Liver (tissue), 9 donors: Measurements from ENCODE around the gene TIRAP. TPM values are rescaled to one million over a fixed set of nuclear protein-coding genes. Genes with fewer than 3 reads are reported as not detected.

Source experiments
- DNase-seq: peaks from one replicate; pipeline ENCODE4 v3.0.0-alpha.2; 2017; ENCODE audit warnings: low spot score
- H3K27ac ChIP-seq, 2 donors: one replicate each; pipeline ENCODE4 v1.7.0; 2013; ENCODE audit warnings: inconsistent platforms in 2 of 2, low read length in 2 of 2, control low read depth in 1 of 2, low read depth in 1 of 2, mild to moderate bottlenecking in 1 of 2
- H3K27me3 ChIP-seq, 4 donors: one replicate each; pipeline versions ENCODE4 v1.6.1 to v1.7.0; 2013; ENCODE audit warnings: low read length in 3 of 4, inconsistent platforms in 1 of 4, mild to moderate bottlenecking in 1 of 4, moderate library complexity in 1 of 4; ENCODE audit not compliant: control insufficient read depth in 4 of 4, insufficient read depth in 4 of 4
- H3K36me3 ChIP-seq, 4 donors: one replicate each; pipeline versions ENCODE4 v1.6.1 to v1.7.0; 2013; ENCODE audit warnings: low read length in 3 of 4, mild to moderate bottlenecking in 3 of 4, low read depth in 1 of 4, moderate library complexity in 1 of 4; ENCODE audit not compliant: control insufficient read depth in 4 of 4, insufficient read depth in 3 of 4
- H3K4me1 ChIP-seq, 4 donors: one replicate each; pipeline versions ENCODE4 v1.6.1 to v1.7.0; 2013; ENCODE audit warnings: low read length in 3 of 4, mild to moderate bottlenecking in 3 of 4, moderate library complexity in 1 of 4; ENCODE audit not compliant: control insufficient read depth in 4 of 4, insufficient read depth in 4 of 4
- H3K4me3 ChIP-seq, 3 donors: one replicate each; pipeline versions ENCODE4 v1.6.1 to v1.7.0; 2013; ENCODE audit warnings: low read length in 3 of 3, control low read depth in 1 of 3, low read depth in 1 of 3, mild to moderate bottlenecking in 1 of 3
- H3K9ac ChIP-seq, 2 donors: one replicate each; pipeline ENCODE4 v1.7.0; 2013; ENCODE audit warnings: low read length in 2 of 2, mild to moderate bottlenecking in 2 of 2, moderate library complexity in 2 of 2, control low read depth in 1 of 2, low read depth in 1 of 2
- H3K9me3 ChIP-seq, 4 donors: one replicate each; pipeline versions ENCODE4 v1.6.1 to v1.7.0; 2013; ENCODE audit warnings: low read length in 3 of 4; ENCODE audit not compliant: control insufficient read depth in 4 of 4
- FOXA1 ChIP-seq: IDR thresholded peaks from 2 replicates; pipeline ENCODE4 v1.6.1; 2016; ENCODE audit warnings: antibody characterized with exemption
- FOXA2 ChIP-seq: IDR thresholded peaks from 2 replicates; pipeline ENCODE4 v1.6.1; 2016; ENCODE audit warnings: antibody characterized with exemption
- HNF4G ChIP-seq: IDR thresholded peaks from 2 replicates; pipeline ENCODE4 v1.6.1; 2016; ENCODE audit warnings: antibody characterized with exemption
- JUND ChIP-seq, 2 donors: IDR thresholded peaks; 2 replicates each; pipeline ENCODE4 v1.6.1; 2016; ENCODE audit warnings: antibody characterized with exemption in 2 of 2
- NR2F2 ChIP-seq: IDR thresholded peaks from 2 replicates; pipeline ENCODE4 v1.6.1; 2016; ENCODE audit warnings: antibody characterized with exemption
- RAD21 ChIP-seq, 2 donors: IDR thresholded peaks; 2 replicates each; pipeline ENCODE4 v1.6.1; 2016; ENCODE audit warnings: antibody characterized with exemption in 2 of 2, mild to moderate bottlenecking in 2 of 2
- RXRA ChIP-seq, 2 donors: IDR thresholded peaks; 2 replicates each; pipeline ENCODE4 v1.6.1; 2017 to 2018; ENCODE audit warnings: antibody characterized with exemption in 2 of 2, mild to moderate bottlenecking in 1 of 2
- SP1 ChIP-seq: IDR thresholded peaks from 2 replicates; pipeline ENCODE4 v1.6.1; 2018; ENCODE audit warnings: antibody characterized with exemption, mild to moderate bottlenecking
- TAF1 ChIP-seq: conservative IDR thresholded peaks from 2 replicates; pipeline ENCODE4 v1.6.1; 2016; ENCODE audit warnings: antibody characterized with exemption, mild to moderate bottlenecking
- YY1 ChIP-seq: IDR thresholded peaks from 2 replicates; pipeline ENCODE4 v1.6.1; 2016; ENCODE audit warnings: antibody characterized with exemption, mild to moderate bottlenecking
- WGBS: extraction: QIAGEN DNeasy Blood & Tissue Kit; methylation state at CpG from one replicate; pipeline ENCODE4 v1.1.7; 2013; 5-methylcytosine and 5-hydroxymethylcytosine counted together
- polyA plus RNA-seq, 2 donors: library from polyadenylated mRNA; stranded (reverse) in 1 of 2; unstranded in 1 of 2; fragments of 200-250 nt in 1 of 2; fragments of >200 nt in 1 of 2; fragmentation: Nextera tagmentation in 1 of 2; extraction: Ambion mirVana in 1 of 2; gene quantifications; one replicate each; pipeline versions ENCODE4 v1.2.1 to v1.2.3, GENCODE V29; 2013 to 2015
- total RNA-seq, 2 donors: library from RNA; depleted of rRNA; stranded (reverse); fragments of >200 nt; gene quantifications; one replicate each; pipeline ENCODE4 v1.2.3, GENCODE V29; 2014
- TF ChIP-seq, protein P1 (sequence below): fragments of 150-350 bp; IDR thresholded peaks from 2 replicates; pipeline ENCODE4 v1.5.1; 2017; ENCODE audit warnings: improper control_type of control experiment, low read depth, low read length; ENCODE audit not compliant: missing input control
- donor health status: healthy.
- donor health status: healthy.
- donor health status: healthy.
- donor health status: healthy.
- donor health status: healthy.

Gene TIRAP
- total and polyA plus RNA-seq, 4 donors, result 3.9 to 9.5 (median 6.4) TPM

DNA sequence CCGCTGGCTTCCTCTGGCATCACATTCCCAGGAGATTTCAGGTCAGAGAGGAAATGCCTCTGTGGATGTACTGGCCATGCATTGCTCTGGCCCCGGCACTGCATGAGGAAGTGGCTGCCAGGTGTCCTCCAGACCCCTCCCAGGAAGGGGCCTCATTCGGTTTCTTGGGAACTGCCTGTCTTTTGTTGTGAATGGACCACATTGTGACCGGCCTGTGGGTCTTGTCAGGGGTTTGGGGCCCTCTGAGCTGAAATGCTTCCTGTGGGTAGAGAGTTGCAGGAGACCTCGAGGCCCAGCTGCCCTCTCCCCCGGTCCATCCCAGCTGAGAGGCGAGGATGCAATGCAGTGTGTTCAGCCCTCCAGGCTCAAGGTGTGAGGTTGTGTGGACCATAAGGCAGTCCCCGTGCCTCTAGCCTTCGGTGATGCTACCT is 53.8 kb downstream of the TIRAP start:
- 76% methylated on average over 9 of the region's 9 CpGs for WGBS
- Histone ChIP-seq H3K4me1 (peaks cover 9 to 46% (median 27%) of the 10 kb centered on the region in 4 donors), H3K36me3 (peaks cover 4 to 41% (median 33%) of the 10 kb centered on the region in 4 donors), H3K9ac (no peak overlapping the region), H3K27ac (peak overlapping the region; percentile 8 to 71), H3K9me3 (no peaks in the 10 kb centered on the region), H3K27me3 (no peaks in the 10 kb centered on the region), H3K4me3 (no peak overlapping the region)
- TF ChIP-seq, protein P1, sequence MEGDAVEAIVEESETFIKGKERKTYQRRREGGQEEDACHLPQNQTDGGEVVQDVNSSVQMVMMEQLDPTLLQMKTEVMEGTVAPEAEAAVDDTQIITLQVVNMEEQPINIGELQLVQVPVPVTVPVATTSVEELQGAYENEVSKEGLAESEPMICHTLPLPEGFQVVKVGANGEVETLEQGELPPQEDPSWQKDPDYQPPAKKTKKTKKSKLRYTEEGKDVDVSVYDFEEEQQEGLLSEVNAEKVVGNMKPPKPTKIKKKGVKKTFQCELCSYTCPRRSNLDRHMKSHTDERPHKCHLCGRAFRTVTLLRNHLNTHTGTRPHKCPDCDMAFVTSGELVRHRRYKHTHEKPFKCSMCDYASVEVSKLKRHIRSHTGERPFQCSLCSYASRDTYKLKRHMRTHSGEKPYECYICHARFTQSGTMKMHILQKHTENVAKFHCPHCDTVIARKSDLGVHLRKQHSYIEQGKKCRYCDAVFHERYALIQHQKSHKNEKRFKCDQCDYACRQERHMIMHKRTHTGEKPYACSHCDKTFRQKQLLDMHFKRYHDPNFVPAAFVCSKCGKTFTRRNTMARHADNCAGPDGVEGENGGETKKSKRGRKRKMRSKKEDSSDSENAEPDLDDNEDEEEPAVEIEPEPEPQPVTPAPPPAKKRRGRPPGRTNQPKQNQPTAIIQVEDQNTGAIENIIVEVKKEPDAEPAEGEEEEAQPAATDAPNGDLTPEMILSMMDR, result no peak
- TF ChIP-seq NR2F2, result peak; percentile 39
- no peak for DNase-seq

DNA sequence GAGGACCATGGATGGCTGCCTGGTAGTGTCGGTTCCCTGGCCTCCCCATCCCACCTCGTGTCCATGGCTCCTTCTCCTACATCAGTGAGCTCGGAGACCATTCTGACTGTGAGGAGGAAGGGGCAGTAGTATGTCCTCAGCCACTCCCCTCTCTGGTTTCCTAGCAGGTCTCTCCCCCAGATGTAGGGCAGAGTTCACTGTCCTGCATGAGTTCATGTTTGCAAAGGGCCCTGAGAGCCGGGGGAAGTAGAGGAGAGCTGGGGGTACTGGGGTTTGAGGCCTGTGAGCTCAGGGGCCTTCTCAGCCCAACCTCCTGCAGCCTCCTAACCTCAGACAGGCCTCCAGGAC is 54.2 kb downstream of the TIRAP start:
- H3K36me3 ChIP-seq, result peaks cover 2 to 44% (median 32%) of the 10 kb centered on the region in 4 donors
- peaks cover 9 to 42% (median 25%) of the 10 kb centered on the region in 4 donors for H3K4me1 ChIP-seq
- WGBS, result 68% methylated on average over 4 of the region's 4 CpGs
- no peak overlapping the region for H3K4me3 ChIP-seq
- no peak overlapping the region for H3K9ac ChIP-seq
- TF ChIP-seq FOXA2 (no peak), SP1 (peak; percentile 63)
- H3K27me3 ChIP-seq, result no peaks in the 10 kb centered on the region
- no peak for DNase-seq
- H3K9me3 ChIP-seq, result no peaks in the 10 kb centered on the region
- peak overlapping the region; percentile 8 to 71 for H3K27ac ChIP-seq

DNA sequence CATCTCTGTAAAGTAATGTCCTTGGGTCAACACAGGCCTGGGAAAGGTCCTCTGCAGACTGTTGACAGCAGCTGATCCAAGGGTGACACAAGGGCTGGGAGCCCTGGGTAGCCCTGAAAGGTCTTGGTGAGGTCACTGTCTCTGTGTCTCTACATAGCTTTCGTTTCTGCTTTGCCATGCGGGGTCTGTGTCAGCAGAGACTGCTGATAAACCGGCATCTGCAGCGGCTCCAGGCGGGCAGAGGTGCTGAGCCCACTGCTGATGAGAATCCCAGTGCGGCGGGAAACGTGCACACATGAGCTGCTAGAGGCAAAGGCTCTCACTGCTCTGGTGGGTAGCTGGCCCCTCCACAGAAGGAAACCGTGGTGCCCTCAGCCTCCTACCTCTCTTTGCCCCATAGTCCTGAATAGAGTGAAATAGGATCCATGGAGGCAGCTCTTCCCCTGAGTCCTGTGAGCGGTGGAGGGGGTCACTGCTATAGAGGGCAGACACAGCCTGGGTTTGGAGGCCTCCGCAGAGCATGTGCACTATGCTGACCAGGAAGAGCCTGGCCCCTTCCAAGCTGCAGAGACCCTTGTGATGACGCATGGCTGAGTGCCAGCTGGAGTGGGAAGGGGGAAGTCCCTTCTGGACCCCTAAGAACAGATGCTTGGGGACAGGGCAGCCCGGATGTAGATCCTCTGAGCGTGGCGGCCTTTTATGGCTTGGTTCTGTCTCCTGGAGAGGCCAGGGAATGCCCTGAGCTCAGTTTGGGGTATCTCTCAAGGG is 54.8 kb downstream of the TIRAP start:
- no peak overlapping the region for H3K9ac ChIP-seq

DNA sequence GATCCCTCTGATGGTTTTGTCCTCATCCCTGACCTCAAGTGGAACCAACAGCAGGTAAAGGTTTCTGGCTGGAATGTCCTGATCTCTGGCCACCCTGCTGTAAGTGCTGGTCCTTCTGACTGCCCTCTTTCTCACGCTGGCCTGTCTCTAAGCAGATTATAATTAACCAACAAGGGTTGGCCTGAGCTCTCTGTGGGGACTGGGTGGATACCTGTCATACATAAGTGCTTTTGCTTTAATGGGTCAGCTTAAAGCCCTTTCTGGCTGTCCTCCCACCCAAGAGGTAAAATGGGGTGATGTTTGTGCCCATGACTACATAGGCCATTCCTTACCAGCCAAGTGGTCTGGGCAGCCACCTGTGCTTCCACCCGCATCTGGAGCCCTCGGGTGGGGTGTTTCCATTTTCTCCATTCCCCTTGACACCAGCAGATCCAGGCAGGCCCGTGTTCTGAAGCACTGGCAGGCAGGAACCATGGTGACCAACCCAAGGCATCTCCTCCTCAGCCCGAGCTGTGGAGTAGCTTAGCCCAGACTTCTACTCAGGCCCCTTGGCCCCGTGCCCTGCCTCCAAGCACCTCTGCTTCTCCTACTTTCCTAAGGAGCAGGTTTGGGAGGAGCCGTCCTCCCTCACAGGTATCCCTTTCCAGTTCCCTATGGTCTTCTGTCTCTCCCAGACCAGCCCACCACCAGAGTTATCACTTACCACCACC is 55.6 kb downstream of the TIRAP start:
- TF ChIP-seq FOXA1 (no peak), TAF1 (no peak), RAD21 (IDR thresholded peaks at IDR 0.05) (no peak), HNF4G (no peak), RXRA (IDR thresholded peaks at IDR 0.05) (no peak), YY1 (no peak), JUND (IDR thresholded peaks at IDR 0.05) (no peak), SP1 (no peak)
- TF ChIP-seq, protein P1, result no peak
- no peak for DNase-seq
- Histone ChIP-seq H3K36me3 (peaks cover 2 to 53% (median 33%) of the 10 kb centered on the region in 4 donors), H3K9ac (no peak overlapping the region), H3K27me3 (no peaks in the 10 kb centered on the region), H3K27ac (no peak overlapping the region), H3K4me1 (peaks cover 6 to 30% (median 23%) of the 10 kb centered on the region in 4 donors), H3K9me3 (no peaks in the 10 kb centered on the region), H3K4me3 (no peak overlapping the region)
- 96% methylated on average over 7 of the region's 7 CpGs for WGBS

More for the DNA sequence above, 54.8 kb downstream of the TIRAP start:
- Histone ChIP-seq H3K36me3 (peaks cover 2 to 47% (median 30%) of the 10 kb centered on the region in 4 donors), H3K4me3 (no peak overlapping the region), H3K27me3 (no peaks in the 10 kb centered on the region), H3K4me1 (peaks cover 6 to 38% (median 25%) of the 10 kb centered on the region in 4 donors), H3K9me3 (no peaks in the 10 kb centered on the region), H3K27ac (peak overlapping the region; percentile 8 to 71)
- 81% methylated on average over 15 of the region's 15 CpGs for WGBS
- no peak for DNase-seq
- no peak for TF ChIP-seq FOXA1
- peak; percentile 76 for TF ChIP-seq NR2F2
- peak; percentile 49 to 92 for TF ChIP-seq RXRA (IDR thresholded peaks at IDR 0.05)
- no peak for TF ChIP-seq FOXA2
